ENCODE results near the gene MORN1.
A peak's percentile ranks its signal among the peaks of the same experiment; 100 is the strongest.

Gene MORN1

GRCh38 chr1:2429780-2430591 is 38.6 kb upstream of the MORN1 start:
- no peak for ATAC-seq
- H3K27me3 Mint-ChIP-seq = peaks cover 2% of the 10 kb centered on the region
- peaks cover 2% of the 10 kb centered on the region for H3K36me3 Mint-ChIP-seq (ENCODE audit: low read depth)
- no peak overlapping the region for H3K27ac Mint-ChIP-seq
- no peaks in the 10 kb centered on the region for H3K4me1 Mint-ChIP-seq
- H3K4me3 Mint-ChIP-seq = no peak overlapping the region
- no peaks in the 10 kb centered on the region for H3K9me3 Mint-ChIP-seq
- peak; percentile 42 for DNase-seq

- peaks cover under 1% of the 10 kb centered on the region for H3K9me3 Mint-ChIP-seq
- ATAC-seq = no peak
- no peaks in the 10 kb centered on the region for H3K4me1 Mint-ChIP-seq
- no peak overlapping the region for H3K27ac Mint-ChIP-seq
- peaks cover 2% of the 10 kb centered on the region for H3K27me3 Mint-ChIP-seq
- H3K36me3 Mint-ChIP-seq (ENCODE audit: low read depth) = peaks cover 2% of the 10 kb centered on the region
- no peak overlapping the region for H3K4me3 Mint-ChIP-seq
- no peak for DNase-seq
These were observed 37.1 kb upstream of the MORN1 start for GRCh38 chr1:2428490-2428889.

GRCh38 chr1:2427976-2428375 is 36.6 kb upstream of the MORN1 start:
- no peak for ATAC-seq
- Mint-ChIP-seq H3K4me3 (no peak overlapping the region), H3K36me3 (ENCODE audit: low read depth) (peaks cover 2% of the 10 kb centered on the region), H3K4me1 (no peaks in the 10 kb centered on the region), H3K27me3 (peaks cover 2% of the 10 kb centered on the region), H3K9me3 (peaks cover 6% of the 10 kb centered on the region), H3K27ac (no peak overlapping the region)
- no peak for DNase-seq

- ATAC-seq = no peak
- Mint-ChIP-seq H3K4me3 (no peak overlapping the region), H3K9me3 (peaks cover 8% of the 10 kb centered on the region)
These were observed 35.7 kb upstream of the MORN1 start for GRCh38 chr1:2427051-2427450.

GRCh38 chr1:2426540-2426939 is 35.2 kb upstream of the MORN1 start:
- Mint-ChIP-seq H3K4me3 (no peak overlapping the region), H3K27me3 (peaks cover 2% of the 10 kb centered on the region), H3K4me1 (no peaks in the 10 kb centered on the region), H3K36me3 (ENCODE audit: low read depth) (peaks cover 2% of the 10 kb centered on the region), H3K27ac (no peak overlapping the region), H3K9me3 (peaks cover 8% of the 10 kb centered on the region)
- ATAC-seq (no peak), DNase-seq (no peak)

More at GRCh38 chr1:2427051-2427450, 35.7 kb upstream of the MORN1 start:
- no peak overlapping the region for H3K27ac Mint-ChIP-seq
- H3K4me1 Mint-ChIP-seq = no peaks in the 10 kb centered on the region
- H3K36me3 Mint-ChIP-seq (ENCODE audit: low read depth) = peaks cover 2% of the 10 kb centered on the region
- H3K27me3 Mint-ChIP-seq = peaks cover 2% of the 10 kb centered on the region
- no peak for DNase-seq

- ATAC-seq (no peak), DNase-seq (no peak)
- peaks cover 8% of the 10 kb centered on the region for H3K9me3 Mint-ChIP-seq
- H3K36me3 Mint-ChIP-seq (ENCODE audit: low read depth) = peaks cover 2% of the 10 kb centered on the region
- no peak overlapping the region for H3K4me3 Mint-ChIP-seq
- no peaks in the 10 kb centered on the region for H3K4me1 Mint-ChIP-seq
- no peak overlapping the region for H3K27ac Mint-ChIP-seq
- peaks cover 2% of the 10 kb centered on the region for H3K27me3 Mint-ChIP-seq
These were observed 34.5 kb upstream of the MORN1 start for GRCh38 chr1:2425892-2426291.

GRCh38 chr1:2422523-2422922 is 31.2 kb upstream of the MORN1 start:
- Mint-ChIP-seq H3K4me1 (no peaks in the 10 kb centered on the region), H3K9me3 (peaks cover 8% of the 10 kb centered on the region), H3K27me3 (no peaks in the 10 kb centered on the region), H3K27ac (no peak overlapping the region), H3K36me3 (ENCODE audit: low read depth) (no peaks in the 10 kb centered on the region), H3K4me3 (no peak overlapping the region)
- no peak for ATAC-seq
- DNase-seq = no peak

- Mint-ChIP-seq H3K4me3 (no peak overlapping the region), H3K4me1 (peaks cover 23% of the 10 kb centered on the region), H3K27me3 (no peaks in the 10 kb centered on the region), H3K36me3 (ENCODE audit: low read depth) (no peaks in the 10 kb centered on the region), H3K9me3 (peaks cover 8% of the 10 kb centered on the region), H3K27ac (no peak overlapping the region)
- DNase-seq (no peak), ATAC-seq (no peak)
These were observed 28.1 kb upstream of the MORN1 start for GRCh38 chr1:2419416-2419815.

GRCh38 chr1:2418791-2419320 is 27.5 kb upstream of the MORN1 start:
- Mint-ChIP-seq H3K4me3 (no peak overlapping the region), H3K27ac (no peak overlapping the region), H3K27me3 (no peaks in the 10 kb centered on the region), H3K36me3 (ENCODE audit: low read depth) (peaks cover 3% of the 10 kb centered on the region), H3K9me3 (peaks cover 8% of the 10 kb centered on the region), H3K4me1 (peaks cover 29% of the 10 kb centered on the region)
- ATAC-seq (no peak), DNase-seq (no peak)

- H3K27ac Mint-ChIP-seq = no peak overlapping the region
- H3K9me3 Mint-ChIP-seq = peaks cover under 1% of the 10 kb centered on the region
- no peaks in the 10 kb centered on the region for H3K27me3 Mint-ChIP-seq
- H3K4me3 Mint-ChIP-seq = no peak overlapping the region
- H3K36me3 Mint-ChIP-seq (ENCODE audit: low read depth) = peaks cover 3% of the 10 kb centered on the region
- DNase-seq (no peak), ATAC-seq (no peak)
- H3K4me1 Mint-ChIP-seq = peaks cover 30% of the 10 kb centered on the region
These were observed 26.5 kb upstream of the MORN1 start for GRCh38 chr1:2417833-2418225.

- Mint-ChIP-seq H3K27ac (no peak overlapping the region), H3K27me3 (no peaks in the 10 kb centered on the region), H3K36me3 (ENCODE audit: low read depth) (peaks cover 3% of the 10 kb centered on the region), H3K4me3 (peak overlapping the region; percentile 70), H3K9me3 (no peaks in the 10 kb centered on the region), H3K4me1 (peaks cover 30% of the 10 kb centered on the region)
- DNase-seq (no peak), ATAC-seq (no peak)
These were observed 25.9 kb upstream of the MORN1 start for GRCh38 chr1:2417083-2417832.

- Mint-ChIP-seq H3K9me3 (no peaks in the 10 kb centered on the region), H3K4me3 (peak overlapping the region; percentile 70), H3K36me3 (ENCODE audit: low read depth) (peaks cover 3% of the 10 kb centered on the region), H3K4me1 (peaks cover 32% of the 10 kb centered on the region), H3K27me3 (no peaks in the 10 kb centered on the region), H3K27ac (peak overlapping the region; percentile 74)
- ATAC-seq (no peak), DNase-seq (peak; percentile 41)
These were observed 25.0 kb upstream of the MORN1 start for GRCh38 chr1:2416403-2416802.

- no peaks in the 10 kb centered on the region for H3K27me3 Mint-ChIP-seq
- peak overlapping the region; percentile 68 for H3K27ac Mint-ChIP-seq
- peak overlapping the region; percentile 70 for H3K4me3 Mint-ChIP-seq
- H3K36me3 Mint-ChIP-seq (ENCODE audit: low read depth) = peaks cover 6% of the 10 kb centered on the region
- DNase-seq (peak; percentile 55), ATAC-seq (no peak)
- H3K4me1 Mint-ChIP-seq = peaks cover 37% of the 10 kb centered on the region
- H3K9me3 Mint-ChIP-seq = no peaks in the 10 kb centered on the region
These were observed 24.5 kb upstream of the MORN1 start for GRCh38 chr1:2415801-2416208.

GRCh38 chr1:2415337-2415736 is 24.0 kb upstream of the MORN1 start:
- H3K4me1 Mint-ChIP-seq = peaks cover 41% of the 10 kb centered on the region
- H3K9me3 Mint-ChIP-seq = no peaks in the 10 kb centered on the region
- ATAC-seq (no peak), DNase-seq (no peak)
- peaks cover 6% of the 10 kb centered on the region for H3K36me3 Mint-ChIP-seq (ENCODE audit: low read depth)
- peak overlapping the region; percentile 70 for H3K4me3 Mint-ChIP-seq
- peak overlapping the region; percentile 68 for H3K27ac Mint-ChIP-seq
- H3K27me3 Mint-ChIP-seq = no peaks in the 10 kb centered on the region

Data from activated naive CD8-positive, alpha-beta T cell treated with anti-CD3 and anti-CD28 coated beads, Interleukin-2, amount 50 U/mL, for 24 hours (primary cell).